ENCODE measurements around the gene TDO2.

The TDO2 gene

DNA sequence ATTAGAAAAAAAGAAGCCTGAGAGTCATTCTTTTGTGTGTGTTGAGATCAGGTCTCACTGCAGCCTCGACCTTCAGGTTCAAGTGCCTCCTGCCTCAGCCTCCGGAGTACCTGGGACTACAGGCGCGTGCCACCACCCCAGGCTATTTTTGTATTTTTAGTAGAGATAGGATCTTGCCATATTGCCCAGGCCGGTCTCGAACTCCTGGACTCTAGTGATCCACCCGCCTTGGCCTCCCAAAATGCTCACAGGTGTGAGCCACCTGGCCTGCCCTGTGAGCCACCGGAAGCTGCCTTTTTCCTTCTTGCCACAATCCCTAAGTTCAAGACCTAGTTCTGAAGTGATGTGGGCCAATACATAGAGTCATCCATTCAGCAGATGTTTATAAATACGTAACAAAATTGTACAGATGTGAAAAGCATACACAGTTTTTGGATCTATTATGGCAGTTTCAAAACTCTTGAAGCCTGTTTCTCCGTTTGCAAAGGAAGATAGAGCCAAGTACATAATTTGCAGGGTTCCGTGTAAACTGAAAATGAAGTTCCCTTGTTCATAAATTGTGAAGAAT is 50.7 kb downstream of the TDO2 start:
- DNase-seq (ENCODE audit: low spot score): no peak

DNA sequence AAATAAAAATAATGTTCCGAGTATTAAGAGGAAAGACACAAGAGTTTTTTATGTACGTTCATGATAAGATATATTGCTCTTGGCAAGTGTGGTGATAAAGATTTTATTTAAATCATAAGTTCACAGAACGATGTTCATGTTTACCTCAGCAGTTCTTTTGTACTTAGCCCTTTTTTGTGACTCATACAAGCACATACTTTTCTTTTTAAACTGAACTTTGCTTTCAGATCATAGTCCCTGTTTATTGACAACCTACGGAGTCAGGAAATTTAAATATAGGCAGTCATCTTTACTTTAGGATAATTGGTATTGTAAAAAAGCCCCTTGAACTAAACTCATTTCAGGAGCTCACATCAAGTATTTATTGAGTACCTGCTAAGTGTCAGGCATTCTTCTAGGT is 51.4 kb downstream of the TDO2 start:
- DNase-seq (ENCODE audit: low spot score): no peak

DNA sequence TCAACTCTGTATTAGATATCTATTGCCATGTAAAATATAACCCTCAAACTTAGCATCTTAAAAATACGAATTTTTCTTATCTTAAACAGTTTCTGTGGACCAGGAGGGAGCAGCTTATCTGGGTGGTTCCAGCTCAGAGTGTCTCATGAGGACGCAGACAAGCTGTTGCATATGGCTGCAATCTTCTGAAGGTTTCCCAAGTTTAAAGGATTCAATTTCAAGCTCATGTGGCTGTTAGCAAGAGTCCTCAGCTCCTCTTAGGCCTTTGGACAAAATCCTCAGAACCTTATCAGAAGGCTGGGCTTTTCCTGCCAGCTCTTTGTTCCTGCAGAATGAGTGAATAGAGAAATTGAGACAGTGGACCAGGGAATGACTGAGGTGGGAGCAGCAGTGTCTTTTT is 53.0 kb downstream of the TDO2 start:
- no peak for DNase-seq (ENCODE audit: low spot score)

- no peak for DNase-seq (ENCODE audit: low spot score)
Observed at GRCh38 chr4:155959417-155959816, 55.9 kb downstream of the TDO2 start.

- DNase-seq (ENCODE audit: low spot score): no peak
Observed at GRCh38 chr4:155960522-155960921, 57.0 kb downstream of the TDO2 start.

- no peak for DNase-seq (ENCODE audit: low spot score)
Observed at GRCh38 chr4:155961575-155961974, 58.1 kb downstream of the TDO2 start.

- DNase-seq (ENCODE audit: low spot score): no peak
Observed at GRCh38 chr4:155962767-155963166, 59.3 kb downstream of the TDO2 start.

DNA sequence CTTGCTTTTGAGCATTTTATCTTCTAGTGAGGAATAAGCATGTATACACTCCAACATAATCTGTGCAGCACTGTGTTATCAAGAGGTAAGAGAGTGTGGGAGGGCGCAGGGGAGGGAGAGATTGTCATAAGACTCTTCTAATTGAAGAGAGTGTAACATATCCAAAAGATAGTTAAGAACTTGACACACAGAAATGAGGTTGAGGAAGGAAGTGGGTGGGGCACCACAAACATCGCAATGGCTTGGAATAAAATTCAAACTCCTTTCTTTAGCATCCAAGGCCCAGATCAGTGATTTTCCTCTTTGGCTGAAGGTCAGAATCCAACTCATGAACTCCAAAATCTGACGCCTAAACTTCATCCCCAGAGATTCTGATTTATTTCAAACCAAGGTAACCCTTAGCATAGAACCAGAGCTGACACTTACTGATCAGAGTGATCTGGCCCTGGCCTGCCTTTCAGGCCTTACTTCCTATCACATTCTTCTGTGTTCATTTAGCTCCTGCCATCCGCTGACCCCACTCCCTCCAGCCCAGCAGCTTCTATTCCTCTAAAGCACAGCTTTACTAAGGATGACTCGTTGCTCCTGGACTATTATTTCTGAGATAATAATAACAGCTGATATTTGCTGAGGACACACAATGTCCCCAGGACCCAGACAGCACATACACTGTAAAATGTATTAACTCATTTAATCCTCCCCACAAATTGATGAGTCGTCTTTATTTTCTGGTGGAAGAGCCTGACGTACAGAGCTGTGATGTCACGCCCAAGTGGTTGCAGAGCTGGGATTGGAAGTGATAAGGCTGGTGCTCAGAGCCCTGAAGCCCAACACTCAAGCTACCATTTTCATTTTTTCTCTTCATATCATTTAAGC is 60.8 kb downstream of the TDO2 start:
- DNase-seq (ENCODE audit: low spot score): no peak

DNA sequence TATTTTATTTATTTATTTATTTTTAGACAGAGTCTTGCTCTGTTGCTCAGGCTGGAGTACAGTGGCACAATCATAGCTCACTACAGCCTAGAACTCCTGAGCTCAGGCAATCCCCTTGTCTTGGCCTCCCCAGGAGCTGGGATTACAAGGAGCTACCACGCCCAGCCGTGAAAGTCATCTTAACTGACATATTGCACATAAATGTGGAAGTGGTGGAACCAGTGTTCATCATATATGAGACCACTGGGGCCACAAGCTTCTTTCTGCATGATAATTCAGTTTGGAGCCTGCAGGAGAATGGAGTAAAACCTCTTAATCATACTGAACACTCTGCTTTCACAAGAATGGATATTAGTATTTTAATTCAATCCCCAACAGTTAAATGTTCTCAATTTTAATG is 62.7 kb downstream of the TDO2 start:
- DNase-seq (ENCODE audit: low spot score): no peak

DNA sequence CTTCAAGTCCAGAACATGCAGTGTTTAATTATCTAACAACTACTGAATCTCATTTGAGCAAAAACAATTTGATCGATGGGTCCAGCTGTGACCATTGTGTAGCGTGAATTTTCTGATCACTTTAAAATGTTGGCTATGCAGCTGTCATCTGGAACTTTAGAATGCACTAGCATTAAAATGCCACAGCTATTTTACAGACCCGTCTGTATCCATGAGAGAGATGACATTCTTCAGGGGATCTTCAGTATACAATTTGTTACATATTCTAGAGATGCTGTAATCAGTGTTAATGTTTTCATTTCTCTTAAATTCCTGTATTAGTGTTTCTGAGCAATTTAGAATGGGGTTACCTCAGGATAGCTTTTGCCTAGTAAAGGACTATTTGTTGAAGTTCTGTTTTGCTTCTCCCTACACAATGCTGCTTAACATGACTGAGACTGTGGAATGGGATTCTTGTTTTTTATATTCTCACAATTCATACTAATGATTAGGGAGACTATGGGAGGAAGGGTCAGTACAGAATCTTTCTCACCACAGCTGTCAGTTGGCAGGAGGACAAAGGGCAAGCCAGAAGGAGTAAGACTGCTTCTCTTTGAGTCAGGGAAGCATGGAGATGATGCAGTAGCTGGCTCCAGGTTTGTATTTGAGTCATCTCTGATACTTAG is 63.4 kb downstream of the TDO2 start:
- DNase-seq (ENCODE audit: low spot score): no peak

Data from hematopoietic multipotent progenitor cell treated with erythropoietin and hydrocortisone succinate and interleukin-3 and kit ligand, for 17 days (in vitro differentiated cells).